ENCODE measurements around the gene C9orf153. TPM values are rescaled to one million over a fixed set of nuclear protein-coding genes. Genes with fewer than 3 reads are reported as not detected.
A peak's percentile ranks its signal among the peaks of the same experiment; 100 is the strongest.

Gene C9orf153
- total and polyA plus RNA-seq, 2 of the 8 experiments (the other 6 are each of a cell fraction or from before 2014, with no cell fraction given), result not detected

GRCh38 chr9:86183229-86184137, 76.0 kb downstream of the C9orf153 start:
- Histone ChIP-seq H3K27ac (ENCODE audit: low read depth, low read length) (no peak overlapping the region), H2BK120ac (replicated peaks; ENCODE audit: low read depth, low read length) (no peak overlapping the region), H3K23me2 (ENCODE audit: low read depth, low read length) (no peaks in the 10 kb centered on the region), H3K36me3 (ENCODE audit: control insufficient read depth in 2 of 4, insufficient read depth in 4 of 4, low read length in 3 of 4) (no peaks in the 10 kb centered on the region), H2BK5ac (ENCODE audit: low read depth, low read length) (no peak overlapping the region), H3K9me3 (ENCODE audit: insufficient read depth in 2 of 2, low read depth in 1 of 2, low read length in 1 of 2) (no peaks in the 10 kb centered on the region; a peak in 1 of 4 replicates), H3K4me2 (ENCODE audit: insufficient read depth in 1 of 2, low read depth in 2 of 2, low read length in 2 of 2) (no peak overlapping the region), H3K4ac (replicated peaks; ENCODE audit: insufficient read length, low read depth, low read length) (no peak overlapping the region), H2AFZ (ENCODE audit: low read length) (no peak overlapping the region), H3K9ac (replicated peaks in 1 of 4; ENCODE audit: extremely low read depth in 1 of 4, low read depth in 3 of 4, low read length in 3 of 4) (no peak overlapping the region), H4K8ac (ENCODE audit: extremely low read depth, insufficient read depth, low read length) (no peak overlapping the region), H4K20me1 (replicated peaks in 1 of 2; ENCODE audit: control insufficient read depth in 1 of 2, insufficient read depth in 2 of 2, low read length in 2 of 2) (no peaks in the 10 kb centered on the region), H3K14ac (ENCODE audit: insufficient read length) (no peak overlapping the region), H4K91ac (replicated peaks; ENCODE audit: insufficient read length, low read length) (no peak overlapping the region), H4K5ac (ENCODE audit: insufficient read length, low read depth, low read length) (no peak overlapping the region), H3K18ac (ENCODE audit: extremely low read depth, low read length) (no peak overlapping the region), H3K4me1 (replicated peaks in 1 of 4; ENCODE audit: control insufficient read depth in 3 of 4, insufficient read depth in 4 of 4, low read length in 3 of 4) (peaks cover 5 to 17% (median 8%) of the 10 kb centered on the region in 4 experiments; a peak in 4 of 7 replicates), H3K27me3 (replicated peaks in 1 of 4; ENCODE audit: control insufficient read depth in 3 of 4, extremely low read depth in 1 of 4, insufficient read depth in 3 of 4, low read length in 3 of 4) (no peaks in the 10 kb centered on the region; a peak in 1 of 7 replicates), H2AK5ac (ENCODE audit: low read depth, low read length) (no peak overlapping the region), H3K56ac (replicated peaks; ENCODE audit: insufficient read length, low read depth, low read length) (no peak overlapping the region), H3K4me3 (ENCODE audit: extremely low read depth in 1 of 4, insufficient read depth in 2 of 4, low read depth in 3 of 4, low read length in 4 of 4) (no peak overlapping the region), H2BK15ac (ENCODE audit: low read length) (no peak overlapping the region), H2BK20ac (ENCODE audit: low read length) (peak overlapping the region; percentile 23; the same call in 1 of the 2 replicates), H2BK12ac (ENCODE audit: low read depth, low read length) (peak overlapping the region; percentile 29; the same call in 1 of the 2 replicates), H3K79me2 (ENCODE audit: control insufficient read depth in 1 of 2, insufficient read depth in 2 of 2, low read length in 2 of 2) (no peaks in the 10 kb centered on the region), H3K23ac (ENCODE audit: insufficient read length) (no peak overlapping the region), H3K79me1 (ENCODE audit: low read depth, low read length) (no peaks in the 10 kb centered on the region; the same call in 1 of the 2 replicates)
- FAIRE-seq (no peak), DNase-seq (ENCODE audit: low read depth in 1 of 2, low spot score in 2 of 2) (no peak)
- WGBS, 2 experiments (ENCODE audit: extremely low coverage in 1 of 2, insufficient coverage in 1 of 2, insufficient read length in 1 of 2, insufficient replicate concordance in 2 of 2, low coverage in 1 of 2, low lambda C conversion rate in 2 of 2, missing lambda C conversion rate in 1 of 2), result 93% methylated on average over 1 of the region's 1 CpG; no CpG with 5 or more reads in 1 of the 2 experiments
- POLR2A ChIA-PET (ENCODE audit: partially characterized antibody), result no interaction called here
- no peak for TF ChIP-seq EGR1 (IDR thresholded peaks at IDR 0.05; ENCODE audit: borderline replicate concordance, low read depth, low read length)
- TF ChIP-seq BRCA1 (IDR thresholded peaks at IDR 0.05; ENCODE audit: low read depth, low read length), result no peak
- no peak for TF ChIP-seq TCF12 (IDR thresholded peaks at IDR 0.05; ENCODE audit: low read depth, low read length)
- TF ChIP-seq SRF (IDR thresholded peaks at IDR 0.05; ENCODE audit: low read depth, low read length), result no peak
- CTCF ChIA-PET (ENCODE audit: partially characterized antibody), result interaction anchor here (0.8 kb wide), 1 partner anchor 20 kb away, joined by 3 read pairs; no protein-coding TSS in a partner anchor

Measured in H1 (cell line).